NCI-H446 treated with DMSO at 0.1 percent for 48 hours (cell line): Measurements from ENCODE around the gene MZF1.

Experiments
- DNase-seq: peaks from one replicate; lab custom pipeline; 2025; lab: John Stamatoyannopoulos, UW

The MZF1 gene

DNA sequence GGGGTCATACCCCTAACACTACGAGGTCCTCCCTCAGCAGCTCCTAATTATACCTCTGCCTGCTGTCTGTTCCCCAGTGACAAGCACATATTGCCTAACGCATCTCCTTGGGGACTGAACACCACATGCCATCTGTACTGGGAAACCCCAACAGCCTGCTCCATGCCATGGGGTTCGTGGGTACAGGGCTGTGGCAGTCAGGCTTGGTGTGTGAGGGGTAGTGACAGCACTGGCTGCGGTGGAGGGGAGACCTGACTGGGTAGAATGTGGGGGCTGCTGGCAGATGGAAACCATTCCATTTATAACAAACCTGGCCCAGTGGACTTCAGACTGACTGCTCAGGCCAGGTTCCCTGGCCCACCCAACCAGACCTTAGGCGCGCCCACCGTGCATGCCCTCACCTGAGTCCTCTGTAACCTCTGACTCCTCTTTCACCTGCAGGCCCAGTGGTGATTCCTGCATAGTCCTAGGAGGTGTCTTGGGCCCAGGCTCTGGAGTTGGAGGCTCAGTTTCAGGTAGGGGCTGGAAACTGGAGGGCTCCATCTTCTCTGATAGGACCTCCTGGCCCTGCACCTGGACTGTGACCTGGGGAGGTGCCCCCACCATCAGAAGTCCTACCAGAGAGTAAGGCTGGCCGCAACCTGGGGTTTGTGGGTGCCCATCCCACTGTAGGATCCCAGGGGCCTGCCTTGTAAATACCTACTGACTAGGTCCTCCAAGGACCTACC is 3.0 kb downstream of the MZF1 start:
- DNase-seq, result no peak

DNA sequence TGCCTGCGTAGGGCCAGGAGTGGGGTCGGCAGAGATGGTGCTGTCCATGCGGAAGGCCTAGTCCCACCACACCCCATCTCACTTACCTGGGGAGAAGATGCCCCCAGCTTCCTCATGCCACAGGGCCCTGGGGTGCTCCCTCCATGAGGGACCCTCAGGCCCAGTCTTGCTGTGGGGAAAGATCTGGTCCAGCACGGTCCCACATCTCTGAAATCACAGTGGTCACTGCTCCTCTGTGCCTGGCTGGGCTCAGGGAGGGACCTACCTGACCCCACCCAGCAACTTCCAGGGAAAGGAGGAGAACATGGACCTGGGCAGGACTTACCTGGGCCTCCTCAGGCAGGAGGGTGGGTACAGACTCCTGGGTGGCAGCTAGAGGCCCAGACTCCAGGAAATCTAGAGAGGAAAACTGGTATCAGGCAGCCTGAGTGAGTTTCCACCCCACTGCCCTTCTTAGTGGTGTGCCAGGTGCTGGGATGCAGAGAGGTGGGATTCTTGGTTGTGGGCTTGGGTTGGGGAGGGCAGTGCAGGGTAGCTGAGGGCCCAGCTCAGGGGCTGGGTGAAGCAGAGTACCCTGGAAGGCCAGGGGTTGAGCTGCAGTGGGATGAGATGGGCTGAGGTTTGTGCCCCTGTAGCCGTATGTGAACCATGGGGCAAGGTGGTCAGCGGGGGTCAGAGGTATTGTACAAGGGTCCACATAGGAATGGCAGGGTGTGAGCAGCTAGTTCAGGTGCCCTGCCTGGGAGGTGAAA is 3.8 kb downstream of the MZF1 start:
- no peak for DNase-seq

DNA sequence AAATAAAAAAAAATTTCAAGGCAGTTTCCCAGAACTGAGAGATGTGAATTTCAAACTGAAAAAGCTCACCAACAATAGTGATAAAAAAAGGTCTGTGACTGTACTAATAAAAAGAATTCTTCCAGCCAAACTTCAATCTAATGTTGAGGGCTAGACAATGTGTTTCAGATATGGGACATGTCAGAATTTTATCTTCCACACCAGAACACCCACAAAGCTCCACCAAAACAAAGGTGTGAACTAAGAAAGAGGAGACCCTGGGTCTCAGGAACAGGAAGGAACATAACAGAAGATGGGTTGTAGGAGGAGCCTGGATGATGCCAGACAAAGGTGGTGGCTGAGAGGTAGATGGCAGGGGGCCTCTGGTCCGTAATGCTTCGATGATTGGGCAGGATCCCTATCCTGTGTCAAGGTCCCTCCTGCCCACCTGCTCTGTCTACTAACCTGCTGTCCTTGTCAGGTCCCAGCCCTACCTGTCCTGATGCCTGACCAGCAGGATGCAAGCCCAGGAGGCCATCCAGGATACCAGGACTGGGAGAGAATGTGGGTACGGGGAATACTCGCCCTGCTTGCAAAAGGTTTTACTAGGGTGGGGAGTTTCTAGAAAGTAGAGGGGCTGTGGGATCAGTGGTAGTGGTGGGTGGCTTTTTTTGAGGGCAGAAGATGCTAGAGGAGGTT is 4.5 kb downstream of the MZF1 start:
- no peak for DNase-seq

DNA sequence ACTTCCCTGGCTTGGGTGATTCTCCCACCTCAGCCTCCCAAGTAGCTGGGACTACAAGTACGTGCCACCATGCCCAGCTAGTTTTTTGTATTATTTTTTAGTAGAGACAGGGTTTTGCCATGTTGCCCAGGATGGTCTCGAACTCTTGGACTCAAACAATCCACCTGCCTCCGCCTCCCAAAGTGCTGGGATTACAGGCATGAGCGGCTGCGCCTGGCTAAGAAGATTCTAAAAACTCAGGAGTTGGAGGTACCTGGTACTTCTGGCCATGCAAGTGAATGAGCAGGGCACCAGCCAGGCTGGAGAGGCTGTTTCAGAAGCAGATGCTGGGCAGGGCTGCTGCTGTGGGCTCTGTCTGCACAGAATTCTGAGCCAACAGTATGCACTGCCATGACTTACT is 6.1 kb downstream of the MZF1 start:
- no peak for DNase-seq

DNA sequence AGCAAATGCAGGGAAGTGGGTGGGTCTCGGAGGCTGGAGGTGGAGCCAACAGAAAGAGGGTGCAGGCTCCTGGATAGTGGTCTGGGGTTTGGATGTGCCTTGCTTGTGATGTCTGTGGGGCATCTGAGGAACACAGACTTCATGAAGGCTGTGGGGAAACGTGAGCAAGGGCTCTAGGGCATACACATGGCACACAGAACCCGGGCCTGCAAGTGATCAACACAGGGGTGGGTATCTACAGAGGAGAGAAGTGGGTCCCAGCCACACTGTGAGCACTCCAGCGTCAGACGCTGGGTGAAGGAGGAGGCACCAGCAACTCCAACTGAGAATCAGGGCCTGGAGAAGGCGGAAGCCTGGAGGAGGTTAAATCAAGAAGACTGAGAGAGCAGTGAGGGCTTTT is 9.3 kb downstream of the MZF1 start:
- DNase-seq, result no peak

DNA sequence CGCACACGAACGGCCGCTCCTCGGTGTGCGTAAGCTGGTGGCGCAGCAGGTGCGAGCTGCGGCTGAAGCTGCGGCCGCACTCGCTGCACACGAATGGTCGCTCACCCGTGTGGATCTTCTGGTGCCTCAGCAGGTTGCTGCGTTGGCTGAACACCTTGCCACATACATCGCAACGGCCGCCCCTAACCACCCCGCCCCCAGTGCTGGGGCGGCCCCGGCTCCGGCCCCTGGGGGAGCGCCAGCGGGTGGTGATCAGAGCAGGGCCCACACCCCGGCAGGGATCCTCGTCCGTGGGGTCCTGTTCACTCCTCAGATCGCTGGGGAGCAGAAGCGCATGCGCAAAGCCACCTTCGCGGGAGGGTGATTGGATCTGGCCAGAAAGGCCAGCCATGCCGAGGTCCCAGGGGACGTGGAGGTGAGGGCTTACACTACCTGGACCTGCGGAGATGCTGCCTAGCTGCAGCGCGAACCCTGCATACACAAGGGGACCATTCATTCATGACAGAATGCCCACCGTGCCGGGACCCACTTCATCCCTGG is 10.0 kb downstream of the MZF1 start:
- no peak for DNase-seq

DNA sequence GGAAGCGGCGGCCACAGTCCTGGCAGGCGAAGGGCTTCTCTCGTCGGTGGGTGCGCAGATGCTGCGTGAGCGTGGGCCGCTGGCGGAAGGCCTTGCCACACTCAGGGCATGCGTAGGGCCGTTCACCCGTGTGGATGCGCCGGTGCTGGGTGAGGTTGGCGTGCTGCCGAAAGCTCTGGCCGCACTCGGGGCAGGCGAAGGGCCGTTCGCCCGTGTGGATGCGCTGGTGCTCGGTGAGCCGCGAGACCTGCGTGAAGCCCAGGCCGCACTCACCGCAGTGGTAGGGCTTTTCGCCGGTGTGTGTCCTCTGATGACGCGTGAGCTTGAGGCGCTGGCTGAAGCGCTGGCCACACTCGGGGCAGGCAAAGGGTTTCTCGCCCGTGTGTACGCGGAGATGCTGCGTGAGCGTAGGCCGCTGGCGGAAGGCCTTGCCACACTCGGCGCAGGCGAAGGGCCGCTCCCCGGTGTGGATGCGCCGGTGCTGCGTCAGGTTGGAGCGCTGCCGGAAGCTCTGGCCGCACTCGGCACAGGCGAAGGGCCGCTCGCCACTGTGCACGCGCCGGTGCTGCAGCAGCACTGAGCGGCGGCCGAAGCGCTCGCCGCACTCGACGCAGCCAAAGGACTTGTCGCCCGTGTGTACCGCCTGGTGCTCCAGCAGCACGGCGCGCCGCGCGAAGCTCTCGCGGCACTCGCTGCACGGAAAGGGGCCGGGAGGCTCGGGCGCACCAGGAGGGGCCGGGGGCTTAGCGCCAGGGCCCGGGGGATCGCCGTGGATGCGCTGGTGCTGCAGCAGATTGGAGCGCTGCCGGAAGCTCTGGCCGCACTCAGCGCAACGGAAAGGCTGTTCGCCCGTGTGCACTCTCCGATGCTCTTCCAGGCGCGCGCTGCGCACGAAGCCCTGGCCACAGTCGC is 10.8 kb downstream of the MZF1 start:
- no peak for DNase-seq

DNA sequence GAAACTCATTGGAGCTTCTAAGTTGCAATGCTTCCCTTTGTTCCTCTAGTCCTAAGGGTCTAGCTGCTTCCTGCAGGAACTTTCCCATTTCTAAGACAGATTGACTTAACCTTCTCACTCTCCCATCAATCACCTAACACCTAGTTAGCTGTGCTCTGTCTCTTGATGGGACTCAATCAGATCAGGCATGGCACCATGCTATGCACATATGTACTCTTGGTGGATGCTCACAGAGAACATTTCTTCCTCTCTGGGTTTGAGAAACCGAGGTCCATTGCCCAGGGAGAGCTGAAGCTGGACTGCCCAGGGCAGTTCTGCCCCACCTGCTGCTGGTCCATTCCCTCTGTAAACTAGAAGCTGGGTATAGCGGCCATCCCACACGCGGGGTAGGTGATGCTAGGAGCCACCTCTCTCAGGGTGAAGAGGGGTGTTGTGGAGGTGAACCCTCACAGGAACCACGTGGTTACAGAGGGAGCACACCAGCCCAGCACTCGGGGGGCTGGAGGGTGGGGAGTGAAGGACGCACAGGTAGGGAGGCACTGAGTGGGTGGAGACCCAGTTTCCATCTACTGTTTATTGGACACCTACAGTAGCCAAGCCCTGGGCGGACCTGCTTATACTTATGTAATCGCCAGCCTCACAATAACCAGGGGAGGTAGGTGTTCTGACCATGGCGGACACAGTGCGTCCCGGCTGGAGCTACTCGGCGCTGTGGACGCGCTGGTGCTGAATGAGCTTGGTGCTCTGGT is 11.6 kb downstream of the MZF1 start:
- DNase-seq, result no peak

DNA sequence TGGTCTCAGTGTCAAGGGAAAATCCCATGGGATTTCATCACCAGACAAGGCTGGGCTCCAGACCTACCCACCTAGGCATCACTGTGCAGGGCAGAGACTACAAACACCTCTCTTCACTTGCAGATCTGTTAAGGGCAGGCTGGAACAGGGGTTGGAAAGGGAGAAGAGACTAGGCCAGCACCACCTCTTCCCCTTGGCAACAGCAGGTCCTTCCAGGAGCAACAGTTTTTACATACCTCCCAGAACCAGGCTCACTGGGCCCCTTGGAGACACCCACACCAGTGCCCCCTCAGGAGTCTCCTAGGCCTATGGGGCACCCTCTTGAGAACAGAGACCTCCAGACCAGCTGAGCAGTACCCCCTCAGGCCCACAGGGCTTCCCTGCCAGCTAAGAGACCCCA is 12.2 kb downstream of the MZF1 start:
- no peak for DNase-seq

DNA sequence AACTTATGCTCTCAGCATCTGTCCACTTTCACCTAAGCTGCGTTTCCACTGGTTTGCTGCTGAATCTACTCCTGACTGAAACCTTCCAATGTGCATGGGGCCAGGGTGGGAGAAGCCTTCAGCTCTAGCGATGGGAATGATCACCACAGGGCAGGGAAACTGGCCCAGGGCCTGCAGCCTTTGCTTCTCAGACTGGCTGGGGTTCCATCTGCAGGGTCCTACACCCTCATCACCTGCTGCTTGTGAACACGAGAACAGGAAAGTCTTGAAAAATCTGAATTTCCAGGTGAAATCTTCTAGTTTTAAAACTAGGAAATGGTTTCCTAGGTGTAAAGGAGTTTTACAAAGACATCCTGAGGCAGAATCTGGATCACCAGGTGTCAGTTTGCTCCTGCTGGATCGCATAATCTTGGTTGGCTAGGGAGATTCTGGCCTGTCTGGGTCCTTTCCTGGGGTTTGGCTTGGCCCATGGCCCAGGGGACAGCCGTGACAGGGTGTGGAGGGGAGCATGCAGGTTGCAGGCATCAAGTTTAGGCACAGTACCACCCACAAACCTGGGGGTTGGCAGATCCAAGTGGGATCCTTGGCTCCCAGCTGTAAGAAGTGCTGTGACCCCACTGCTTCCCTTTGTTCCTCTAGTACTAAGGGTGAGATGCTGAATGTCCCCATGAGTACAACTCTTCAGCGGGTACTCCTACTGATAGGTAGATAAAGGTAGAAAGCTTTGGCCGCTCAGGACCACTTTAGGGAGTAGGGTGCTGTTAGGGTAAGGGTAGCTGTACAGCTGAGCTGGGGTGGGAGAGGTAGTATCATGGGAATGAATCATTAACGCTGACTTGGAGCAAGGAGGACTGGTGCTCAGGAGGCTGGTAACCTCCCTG is 12.9 kb downstream of the MZF1 start:
- no peak for DNase-seq

DNA sequence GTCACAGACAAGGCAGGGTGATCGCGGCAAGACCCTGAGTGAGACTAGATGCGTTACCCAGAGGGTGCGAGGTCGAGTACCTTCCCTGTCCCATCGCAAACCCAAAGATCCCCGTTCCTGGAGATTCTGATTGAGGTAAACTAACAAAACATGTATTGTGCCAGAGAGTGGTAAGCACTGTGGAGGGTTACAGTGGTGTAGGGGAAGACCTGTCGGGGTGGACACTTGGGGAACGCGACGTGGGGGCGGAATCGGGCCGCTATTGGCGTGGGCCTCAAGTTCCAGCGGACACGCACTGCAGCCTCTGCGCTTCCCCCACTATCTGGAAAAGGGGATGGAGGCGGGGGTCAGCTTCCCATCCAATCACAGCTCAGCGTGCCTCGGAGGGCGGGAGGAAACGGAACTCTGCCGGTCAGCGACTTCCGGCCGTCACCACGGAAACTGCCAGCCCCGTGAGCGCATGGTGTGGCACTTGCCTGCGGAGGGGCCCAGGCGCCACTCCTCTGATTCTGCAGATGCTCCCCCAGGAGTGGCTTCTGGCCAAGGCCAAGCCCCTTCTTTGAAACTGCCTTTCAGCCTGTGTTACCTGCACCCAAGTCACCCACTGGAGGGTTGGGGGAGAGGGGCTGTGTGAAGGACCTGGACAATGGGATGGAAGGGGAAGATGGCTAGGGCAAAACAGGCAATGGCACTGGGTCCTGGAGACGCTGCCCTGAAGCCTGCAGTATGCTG is 13.7 kb downstream of the MZF1 start:
- DNase-seq, result no peak

DNA sequence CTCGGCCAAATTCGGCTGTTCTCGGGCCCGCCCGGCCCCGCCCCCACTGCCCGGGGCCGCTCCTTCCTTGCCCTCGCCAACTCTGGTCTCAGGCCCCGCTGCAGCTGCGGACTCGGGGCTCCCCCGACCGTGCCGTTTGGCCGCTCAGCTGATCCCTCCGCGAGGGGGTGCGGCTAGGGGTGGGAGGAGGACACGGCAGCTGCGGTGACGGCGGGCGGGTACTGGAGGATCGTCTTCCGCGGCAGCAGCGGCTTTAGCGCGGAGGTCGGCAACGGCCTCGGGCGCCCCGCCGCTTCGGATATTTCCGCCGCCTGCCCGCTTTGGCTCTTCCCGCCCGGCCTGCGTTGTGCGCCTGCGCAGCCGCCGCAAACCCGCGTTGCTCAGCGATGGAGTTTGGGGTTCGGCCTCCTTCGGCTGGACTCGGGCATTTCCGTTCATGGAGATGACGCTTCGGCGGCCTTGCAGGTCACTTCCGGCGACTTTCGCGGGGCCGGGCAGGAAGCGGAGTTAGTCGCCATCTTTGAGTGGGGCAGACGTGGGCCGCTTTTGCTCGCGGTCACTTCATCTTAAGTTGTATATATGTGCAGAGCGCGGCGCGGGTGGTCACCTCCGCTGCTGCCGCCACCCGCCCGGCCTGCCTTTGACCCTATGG is 14.4 kb downstream of the MZF1 start:
- no peak for DNase-seq

DNA sequence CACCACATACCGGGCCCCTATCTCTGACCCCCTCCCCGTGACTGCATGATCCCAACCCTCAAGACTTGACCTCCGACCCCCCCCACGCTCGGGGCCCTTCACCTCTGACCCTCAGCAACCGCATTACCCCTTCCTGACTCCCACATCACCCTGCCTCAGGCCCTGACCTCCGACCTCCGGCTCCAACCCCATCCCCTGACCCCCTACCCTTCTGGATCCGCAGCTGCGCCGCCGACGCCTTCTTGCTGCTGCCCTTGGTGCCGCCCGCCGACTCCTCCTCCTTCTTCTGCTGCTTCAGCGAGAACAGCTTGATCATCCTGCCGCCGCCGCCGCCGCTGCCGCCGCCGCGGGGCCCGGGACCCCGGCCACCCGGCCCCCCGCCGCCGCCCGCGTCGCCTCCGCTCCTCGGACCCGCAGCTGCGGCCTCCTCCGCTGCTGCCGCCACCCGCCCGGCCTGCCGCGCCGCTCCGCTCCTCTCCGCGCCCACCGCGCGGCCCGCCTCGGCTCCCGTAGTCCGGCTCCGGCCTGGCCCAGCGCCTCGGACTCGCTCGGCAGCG is 15.0 kb downstream of the MZF1 start, which contains the start of gene UBE2M:
Gene UBE2M, minus strand, starts transcription at position 546 of the 557 bp plus-strand sequence. Its CDS starts 230 bp downstream, at position 316.
- no peak for DNase-seq

DNA sequence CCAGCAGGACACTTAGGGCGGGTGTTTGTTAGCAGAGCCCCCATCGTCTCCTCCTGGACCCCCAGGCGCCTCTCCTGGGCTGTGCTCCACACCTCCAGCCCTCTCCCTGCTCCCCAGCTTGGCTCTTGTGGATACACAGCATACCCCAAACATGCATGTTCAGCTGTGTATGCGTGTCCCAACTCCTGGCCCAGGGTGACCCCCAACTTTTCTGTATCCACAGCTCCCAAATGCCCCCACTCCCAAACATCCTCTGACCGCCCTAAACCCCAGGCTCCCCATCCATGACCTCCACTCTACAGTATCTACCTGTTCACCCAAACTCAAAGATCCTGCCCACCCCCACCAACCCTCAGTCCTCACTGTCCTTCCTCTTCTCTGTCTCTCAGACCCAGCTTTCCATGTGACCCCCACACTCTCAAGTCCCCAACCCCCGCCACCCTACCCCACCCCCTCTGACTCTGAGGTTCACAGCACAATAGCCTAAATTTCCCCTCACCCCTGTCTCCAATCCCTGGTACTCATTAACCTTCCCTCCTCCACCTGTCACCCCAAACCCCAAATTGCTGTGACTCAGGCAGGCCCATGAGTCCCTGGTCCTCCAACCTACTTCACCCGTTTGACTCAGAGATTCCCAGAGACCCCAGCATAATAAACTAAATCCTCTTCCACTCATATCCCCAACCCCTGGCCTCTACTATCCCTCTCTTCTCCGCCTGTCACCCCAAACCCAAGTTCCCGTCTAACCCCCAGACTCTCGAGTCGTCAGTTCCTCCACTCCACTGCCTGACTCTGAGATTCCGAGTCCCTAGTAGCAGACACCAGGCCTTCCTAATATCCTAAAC is 15.7 kb downstream of the MZF1 start:
- DNase-seq, result no peak

DNA sequence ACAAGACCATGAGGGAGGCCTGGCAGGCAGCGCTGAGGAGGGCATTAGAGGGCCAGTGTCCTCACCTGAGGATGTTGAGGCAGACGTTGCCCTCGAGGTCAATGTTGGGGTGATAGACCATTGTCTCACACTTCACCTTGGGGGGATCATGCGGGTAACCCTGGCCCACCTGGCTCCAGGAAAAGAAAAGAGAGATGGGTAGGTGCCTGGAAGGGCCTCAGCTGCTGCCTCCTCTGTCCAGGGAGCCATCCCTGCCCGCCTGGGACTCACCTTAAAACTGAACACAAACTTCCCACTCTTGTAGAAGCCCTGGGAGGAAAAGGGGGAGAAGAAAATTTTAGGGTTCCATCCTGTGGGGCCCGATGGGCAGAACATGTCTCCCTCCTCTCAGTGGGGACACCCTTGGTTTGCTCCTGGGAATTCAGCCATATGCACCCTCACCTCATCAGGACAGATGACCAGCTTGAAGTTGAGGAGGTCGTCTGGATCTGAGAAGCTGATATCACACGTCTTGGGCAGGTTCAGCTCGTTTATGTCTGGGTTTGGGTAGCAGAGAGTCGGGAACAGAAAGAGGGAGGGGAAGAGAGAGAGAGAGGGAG is 16.4 kb downstream of the MZF1 start:
- no peak for DNase-seq

DNA sequence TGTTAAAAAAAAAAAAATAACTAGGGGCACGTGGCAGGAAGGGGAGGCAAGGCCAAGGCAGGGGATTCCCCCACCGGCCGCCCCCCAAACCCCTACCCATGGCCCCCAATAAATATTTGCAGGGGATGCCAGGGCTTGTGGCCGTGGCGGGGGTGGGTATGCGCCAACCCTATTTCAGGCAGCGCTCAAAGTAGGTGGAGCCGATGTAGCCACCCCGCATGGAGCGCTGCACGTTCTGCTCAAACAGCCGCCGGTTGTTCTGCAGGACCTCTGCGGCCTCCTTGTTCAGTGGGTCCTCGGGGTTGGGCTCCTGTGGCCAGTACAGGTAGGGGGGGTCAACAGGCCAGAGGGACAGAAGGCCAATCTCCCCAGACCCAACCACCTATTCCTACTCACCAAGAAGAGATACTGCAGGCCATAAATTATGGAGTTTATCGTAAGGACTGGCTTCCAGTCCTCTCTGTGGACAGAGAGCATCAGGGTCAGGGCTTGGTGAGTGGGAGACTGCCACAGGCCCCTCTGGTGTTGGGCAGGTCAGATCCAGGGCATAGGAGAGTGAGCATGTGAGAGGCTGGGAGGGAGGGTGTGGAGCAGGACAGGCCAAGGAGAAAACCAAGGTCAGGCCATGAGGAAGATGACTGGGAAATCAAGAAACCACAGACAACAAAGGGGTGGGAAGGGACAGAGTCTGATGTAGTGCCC is 17.1 kb downstream of the MZF1 start:
- DNase-seq, result no peak
